Nucleus accumbens (tissue), 56 donors: ENCODE measurements around the gene COL18A1.

Experiments
- DNase-seq, 56 donors: peaks; one replicate each; lab custom pipeline; 2025; lab: John Stamatoyannopoulos, UW

COL18A1 gene

GRCh38 chr21:45421846-45422775, 17.1 kb downstream of the COL18A1 start:
- no peak for DNase-seq

- DNase-seq = no peak
Observed at GRCh38 chr21:45423201-45423955, 18.4 kb downstream of the COL18A1 start.

GRCh38 chr21:45423968-45424853, 19.2 kb downstream of the COL18A1 start:
- no peak for DNase-seq

- no peak for DNase-seq
Observed at GRCh38 chr21:45424854-45425795, 20.2 kb downstream of the COL18A1 start.

GRCh38 chr21:45427331-45428271, 22.6 kb downstream of the COL18A1 start:
- DNase-seq = no peak

- DNase-seq = no peak
Observed at GRCh38 chr21:45428534-45428933, 23.6 kb downstream of the COL18A1 start.

GRCh38 chr21:45429221-45430175, 24.5 kb downstream of the COL18A1 start:
- no peak for DNase-seq

GRCh38 chr21:45430521-45431501, 25.8 kb downstream of the COL18A1 start:
- no peak for DNase-seq

- DNase-seq = no peak
Observed at GRCh38 chr21:45431781-45432572, 27.0 kb downstream of the COL18A1 start.

GRCh38 chr21:45432575-45433255, 27.8 kb downstream of the COL18A1 start:
- no peak for DNase-seq

- no peak for DNase-seq
Observed at GRCh38 chr21:45433301-45433700, 28.3 kb downstream of the COL18A1 start.

GRCh38 chr21:45433911-45434644, 29.1 kb downstream of the COL18A1 start:
- no peak for DNase-seq

- DNase-seq = no peak
Observed at GRCh38 chr21:45434645-45435217, 29.8 kb downstream of the COL18A1 start.
